Heart left ventricle (tissue), 13 donors: ENCODE data around the gene CNPY4.

ENCODE experiments used
- CTCF ChIP-seq, 12 donors: fragments of 200-600 bp; sonication (generic) in 4 of 12; IDR thresholded peaks; one replicate each; pipeline versions ENCODE4 v1.5.0 to v1.8.0; 2018 to 2022; ENCODE audit warnings: antibody characterized with exemption in 12 of 12, mild to moderate bottlenecking in 5 of 12
- POLR2A ChIP-seq, 2 donors: fragments of 450-650 bp; IDR thresholded peaks; one replicate each; pipeline ENCODE4 v1.6.1; 2017; ENCODE audit warnings: antibody characterized with exemption in 2 of 2, mild to moderate bottlenecking in 2 of 2, moderate library complexity in 2 of 2
- donor health status: ischemic (EF 13 %, LVEDD 7.1; RV severe dilation, severe dysfunction).
- donor health status: DM: no; HTN: yes; CAD: no.
- donor health status: DM: no; HTN: no; CAD: no.
- donor health status: ischemic (EF 25% LVEDD 6.9; RV normal size, moderate dysfunction).
- donor health status: ischemic (EF 25% LVEDD 5.7; RV mildly dilated, moderate dysfunction).
- donor health status: ischemic (EF 35%, LVEDD 5.7; RV mildly dilated, moderate dysfunction).
- donor health status: nonischemic (EF 11% LVEDD 7.7; RV severe dilation, severe dysfunction).
- donor health status: DM: yes; HTN: yes; CAD: no.
- donor health status: PGD.
- donor health status: ischemic (EF 29% LVEDD 5.4; RV normal size, mild dysfunction).
- donor health status: nonischemic (EF 23%, LVEDD 6.1; RV moderate dilation, normal function).

GRCh38 chr7:100148559-100149328, 29.3 kb downstream of the CNPY4 start, which contains the start of gene LAMTOR4:
- no peak for TF ChIP-seq CTCF (IDR thresholded peaks at IDR 0.05)
- TF ChIP-seq POLR2A (IDR thresholded peaks at IDR 0.05): peak in 1 of 2 donors; percentile 94
